GM20000 (cell line): ENCODE results near the gene FGGY.

Experiments
- DNase-seq: peaks from one replicate; pipeline ENCODE4 v3.0.0; 2012; ENCODE audit warnings: low spot score
- TF ChIP-seq, protein P1 (sequence below): IDR thresholded peaks from 2 replicates; pipeline ENCODE4 v1.5.1; 2012; ENCODE audit warnings: mild to moderate bottlenecking, control low read depth; ENCODE audit errors: extremely low read depth, missing control alignments

The FGGY gene

DNA sequence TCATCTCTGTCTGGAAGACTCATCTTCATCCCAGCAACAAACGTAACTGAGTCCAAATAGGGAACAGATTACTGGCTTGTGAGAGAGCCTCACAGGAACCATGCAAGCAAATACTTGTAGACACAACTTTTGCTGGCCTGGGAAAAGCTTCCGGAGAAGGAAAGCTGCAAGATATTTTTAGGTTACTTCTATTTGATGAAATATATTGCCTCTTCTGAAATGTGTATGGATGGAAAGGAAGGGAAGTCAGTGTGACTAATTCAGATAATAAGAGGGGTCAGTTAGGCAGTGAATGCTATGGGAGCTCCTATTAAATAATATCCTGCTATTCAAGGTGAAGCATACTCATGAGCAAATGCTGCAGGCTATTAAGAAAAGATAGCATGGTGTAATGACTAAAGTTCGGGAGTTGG, 20.4 kb upstream of the FGGY start:
- DNase-seq: no peak
- TF ChIP-seq, protein P1, sequence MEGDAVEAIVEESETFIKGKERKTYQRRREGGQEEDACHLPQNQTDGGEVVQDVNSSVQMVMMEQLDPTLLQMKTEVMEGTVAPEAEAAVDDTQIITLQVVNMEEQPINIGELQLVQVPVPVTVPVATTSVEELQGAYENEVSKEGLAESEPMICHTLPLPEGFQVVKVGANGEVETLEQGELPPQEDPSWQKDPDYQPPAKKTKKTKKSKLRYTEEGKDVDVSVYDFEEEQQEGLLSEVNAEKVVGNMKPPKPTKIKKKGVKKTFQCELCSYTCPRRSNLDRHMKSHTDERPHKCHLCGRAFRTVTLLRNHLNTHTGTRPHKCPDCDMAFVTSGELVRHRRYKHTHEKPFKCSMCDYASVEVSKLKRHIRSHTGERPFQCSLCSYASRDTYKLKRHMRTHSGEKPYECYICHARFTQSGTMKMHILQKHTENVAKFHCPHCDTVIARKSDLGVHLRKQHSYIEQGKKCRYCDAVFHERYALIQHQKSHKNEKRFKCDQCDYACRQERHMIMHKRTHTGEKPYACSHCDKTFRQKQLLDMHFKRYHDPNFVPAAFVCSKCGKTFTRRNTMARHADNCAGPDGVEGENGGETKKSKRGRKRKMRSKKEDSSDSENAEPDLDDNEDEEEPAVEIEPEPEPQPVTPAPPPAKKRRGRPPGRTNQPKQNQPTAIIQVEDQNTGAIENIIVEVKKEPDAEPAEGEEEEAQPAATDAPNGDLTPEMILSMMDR: no peak

DNA sequence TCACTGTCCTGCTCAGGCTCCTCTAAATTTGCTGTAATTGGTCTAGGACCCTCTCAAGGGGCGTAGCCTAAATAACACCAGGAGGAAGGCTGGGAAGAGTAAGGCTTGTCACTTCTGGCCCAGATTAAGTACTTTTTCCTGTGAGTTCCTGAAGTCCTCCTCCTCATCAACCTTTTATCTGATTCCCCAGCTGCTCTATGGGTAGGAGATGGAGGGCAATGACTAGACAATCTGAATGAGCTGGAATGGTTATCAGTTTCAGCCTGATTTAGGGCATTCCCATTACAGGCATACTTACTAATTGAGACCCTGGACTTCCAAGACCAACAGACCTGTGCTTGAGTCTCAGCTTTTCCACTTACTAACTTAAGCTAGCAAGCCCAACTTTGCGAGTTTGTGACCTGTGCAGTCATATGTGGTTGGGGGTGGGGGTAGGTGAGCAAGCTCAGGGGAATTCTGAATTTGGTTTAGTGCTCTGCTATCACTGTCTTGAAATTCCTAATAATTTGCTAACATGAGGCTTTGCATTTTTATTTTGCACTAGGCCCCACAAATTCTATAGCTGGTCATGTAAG, 18.0 kb upstream of the FGGY start:
- TF ChIP-seq, protein P1: no peak

DNA sequence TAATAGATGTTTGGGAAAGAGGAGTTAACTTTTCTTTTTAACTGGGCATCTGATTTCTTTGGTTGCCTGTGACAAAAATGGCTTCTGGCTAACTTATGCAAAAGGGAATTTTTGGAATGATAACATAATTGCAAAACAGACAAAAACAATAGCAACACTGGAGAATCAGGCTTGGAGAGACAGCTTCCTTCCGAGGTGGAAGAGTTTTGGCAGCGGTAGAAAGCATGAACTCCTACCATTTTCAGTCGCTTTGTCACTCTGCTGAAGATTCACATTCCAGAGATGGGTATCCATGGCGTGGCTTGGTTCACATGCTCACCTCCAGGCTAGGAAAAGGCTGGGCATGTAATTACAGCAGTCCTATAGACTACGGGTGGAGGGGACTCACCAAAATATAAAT, 17.2 kb upstream of the FGGY start:
- no peak for DNase-seq
- TF ChIP-seq, protein P1: no peak

More for the DNA sequence above, 18.0 kb upstream of the FGGY start:
- no peak for DNase-seq

DNA sequence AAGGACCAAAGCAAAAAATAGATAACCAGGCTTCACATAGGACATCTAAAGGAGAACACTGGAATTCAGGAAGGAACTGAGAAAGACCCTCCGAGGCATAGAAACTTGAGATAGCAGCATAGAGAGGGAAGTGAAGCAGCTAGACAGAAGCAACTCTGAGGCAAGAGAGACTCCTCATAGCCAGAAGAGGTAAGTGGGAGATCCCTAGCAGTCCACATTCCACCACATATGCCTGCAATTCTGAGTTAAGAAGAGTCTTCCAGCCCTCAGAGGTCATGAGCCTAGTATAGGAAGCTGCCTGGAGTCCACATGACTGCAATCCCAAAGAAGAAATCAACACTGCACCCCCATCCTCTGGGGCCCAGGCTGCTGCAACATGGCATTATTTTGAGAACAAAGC, 13.9 kb upstream of the FGGY start:
- TF ChIP-seq, protein P1: no peak

DNA sequence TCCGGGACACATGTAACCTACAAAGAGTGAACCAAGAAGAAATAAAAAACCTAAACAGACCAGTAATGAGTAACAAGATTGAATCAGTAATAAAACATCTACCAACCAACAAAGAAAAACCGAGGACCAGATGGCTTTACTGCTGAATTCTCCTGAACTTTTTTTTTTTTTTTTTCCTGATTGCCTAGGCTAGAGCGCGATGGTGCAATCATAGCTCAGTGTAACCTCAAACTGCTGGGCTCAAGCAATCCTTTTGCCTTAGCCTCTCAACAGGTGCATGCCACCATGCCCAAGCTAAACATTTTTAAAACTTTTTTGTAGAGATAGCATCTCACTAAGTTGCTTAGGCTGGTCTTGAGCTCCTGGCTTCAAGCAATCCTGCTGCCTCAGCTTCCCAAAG, 11.2 kb upstream of the FGGY start:
- no peak for DNase-seq
- TF ChIP-seq, protein P1: no peak

More for the DNA sequence above, 13.9 kb upstream of the FGGY start:
- DNase-seq: no peak

DNA sequence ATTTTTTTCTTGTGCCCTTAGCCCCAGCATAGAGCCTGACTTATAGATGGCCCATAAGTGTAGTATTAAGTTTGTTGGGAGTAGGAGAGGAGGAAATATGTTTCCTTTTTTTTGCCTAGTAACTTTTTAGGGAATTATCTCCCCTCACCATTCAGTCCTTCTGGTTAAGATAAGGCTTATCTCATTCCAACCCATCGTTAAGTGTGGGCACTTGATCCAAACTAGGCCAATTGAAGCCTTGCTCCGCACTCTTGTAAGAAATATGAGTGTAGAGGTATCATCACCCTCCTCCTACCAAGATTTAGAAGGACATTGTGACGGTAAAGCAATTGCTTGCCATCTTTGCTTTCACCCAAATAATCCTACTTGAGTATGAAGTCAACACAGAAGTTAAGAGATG, 8.8 kb upstream of the FGGY start:
- TF ChIP-seq, protein P1: no peak
- DNase-seq: no peak

DNA sequence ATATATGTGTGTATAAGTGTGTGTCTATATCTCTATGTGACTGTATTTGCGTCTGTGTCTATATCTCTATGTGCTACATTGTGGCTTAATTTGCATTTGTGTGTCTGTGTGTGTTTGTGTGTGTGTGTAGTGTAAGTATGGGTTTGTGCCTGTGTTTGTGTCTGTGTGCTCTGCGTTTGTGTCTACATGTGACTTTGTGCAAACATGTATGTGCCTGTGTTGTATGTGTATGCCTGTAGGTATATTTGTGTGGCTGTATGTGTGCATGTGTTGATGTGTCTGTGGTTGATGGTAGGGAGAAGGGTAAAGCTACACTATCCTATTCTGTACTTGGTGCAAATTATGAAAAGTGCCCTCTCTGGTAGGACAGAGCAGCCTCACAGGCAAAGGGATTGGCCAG, 7.3 kb upstream of the FGGY start:
- TF ChIP-seq, protein P1: no peak
- no peak for DNase-seq
